ENCODE measurements around the gene FANCL. TPM values are rescaled to one million over a fixed set of nuclear protein-coding genes. Genes with fewer than 3 reads are reported as not detected.

The FANCL gene
- total RNA-seq = 16.1 and 17.8 TPM in 2 replicates

GRCh38 chr2:58240670-58241545 lies at the start of gene FANCL:
FANCL (minus strand) TSS chr2:58241325; CDS start chr2:58241313, 12 bp downstream.

Other genes starting within 250 kb of the FANCL start
- gene VRK2, start 194.5 kb downstream of the FANCL start, total RNA-seq = 33.4 and 41.5 TPM in 2 replicates

Data from placental epithelial cell (primary cell).